ENCODE data around the gene RHOV.

DNA sequence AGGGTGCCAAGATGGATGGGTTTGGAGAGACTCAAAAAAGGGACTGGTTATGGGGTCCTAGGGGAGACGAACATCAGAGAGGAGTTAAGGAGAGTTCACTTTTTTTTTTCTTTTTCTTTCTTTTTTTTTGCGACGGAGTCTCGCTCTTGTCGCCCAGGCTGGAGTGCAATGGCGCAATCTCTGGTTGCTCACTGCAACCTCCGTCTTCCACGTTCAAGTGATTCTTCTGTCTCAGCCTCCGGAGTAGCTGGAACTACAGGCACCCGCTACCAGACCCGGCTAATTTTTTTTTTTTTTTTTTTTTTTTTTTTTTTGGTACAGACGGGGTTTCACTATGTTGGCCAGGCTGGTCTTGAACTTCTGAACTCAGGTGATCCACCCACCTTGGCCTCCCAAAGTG is 29.0 kb downstream of the RHOV start:
- no peak for TF ChIP-seq EP300 (IDR thresholded peaks at IDR 0.05)
- TF ChIP-seq POLR2A (IDR thresholded peaks at IDR 0.05): no peak
- TF ChIP-seq, protein P1, sequence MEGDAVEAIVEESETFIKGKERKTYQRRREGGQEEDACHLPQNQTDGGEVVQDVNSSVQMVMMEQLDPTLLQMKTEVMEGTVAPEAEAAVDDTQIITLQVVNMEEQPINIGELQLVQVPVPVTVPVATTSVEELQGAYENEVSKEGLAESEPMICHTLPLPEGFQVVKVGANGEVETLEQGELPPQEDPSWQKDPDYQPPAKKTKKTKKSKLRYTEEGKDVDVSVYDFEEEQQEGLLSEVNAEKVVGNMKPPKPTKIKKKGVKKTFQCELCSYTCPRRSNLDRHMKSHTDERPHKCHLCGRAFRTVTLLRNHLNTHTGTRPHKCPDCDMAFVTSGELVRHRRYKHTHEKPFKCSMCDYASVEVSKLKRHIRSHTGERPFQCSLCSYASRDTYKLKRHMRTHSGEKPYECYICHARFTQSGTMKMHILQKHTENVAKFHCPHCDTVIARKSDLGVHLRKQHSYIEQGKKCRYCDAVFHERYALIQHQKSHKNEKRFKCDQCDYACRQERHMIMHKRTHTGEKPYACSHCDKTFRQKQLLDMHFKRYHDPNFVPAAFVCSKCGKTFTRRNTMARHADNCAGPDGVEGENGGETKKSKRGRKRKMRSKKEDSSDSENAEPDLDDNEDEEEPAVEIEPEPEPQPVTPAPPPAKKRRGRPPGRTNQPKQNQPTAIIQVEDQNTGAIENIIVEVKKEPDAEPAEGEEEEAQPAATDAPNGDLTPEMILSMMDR (IDR thresholded peaks at IDR 0.05): no peak

Measured in tibial nerve (tissue), 4 donors.